Natural killer cell treated with Interleukin-12 subunit alpha and Interleukin-12 subunit beta and Interleukin-15 and Interleukin-18, amount 100 ng/mL, for 72 hours (primary cell): ENCODE results near the gene SPESP1. TPM values are rescaled to one million over a fixed set of nuclear protein-coding genes. Genes with fewer than 3 reads are reported as not detected.

Experiments
- ATAC-seq, 2 donors: fragments of 150-1000 bp; cut with Tn5 transposase in 1 of 2; sonication (Bioruptor Pico), chemical (Tn5 transposase) in 1 of 2; 2 replicates each; pipeline ENCODE4 v1.10.0; 2021
- DNase-seq: peaks from one replicate; pipeline ENCODE4 v3.0.0; 2022; ENCODE audit warnings: low spot score
- H3K27ac Mint-ChIP-seq, 2 donors: 1 replicate in 1 of 2; 2 replicates in 1 of 2; pipeline ENCODE4 v1.8.0; 2022; ENCODE audit warnings: mixed read lengths in 2 of 2, mild to moderate bottlenecking in 1 of 2, moderate library complexity in 1 of 2
- H3K27me3 Mint-ChIP-seq, 2 donors: 1 replicate in 1 of 2; 2 replicates in 1 of 2; pipeline ENCODE4 v1.8.0; 2022; ENCODE audit warnings: mixed read lengths in 2 of 2
- H3K36me3 Mint-ChIP-seq: one replicate; pipeline ENCODE4 v1.8.0; 2022; ENCODE audit warnings: mixed read lengths
- H3K4me1 Mint-ChIP-seq, 2 donors: 1 replicate in 1 of 2; 2 replicates in 1 of 2; pipeline ENCODE4 v1.8.0; 2022; ENCODE audit warnings: low read depth in 2 of 2, mixed read lengths in 2 of 2, mild to moderate bottlenecking in 1 of 2
- H3K4me3 Mint-ChIP-seq: one replicate; pipeline ENCODE4 v1.8.0; 2022; ENCODE audit warnings: mixed read lengths
- H3K9me3 Mint-ChIP-seq: 2 replicates; pipeline ENCODE4 v1.8.0; 2022; ENCODE audit warnings: mixed read lengths
- total RNA-seq, 2 donors: library from RNA; stranded (reverse); gene quantifications; one replicate each; pipeline ENCODE4 v1.2.3, GENCODE V29; 2022

Gene SPESP1
- total RNA-seq: under 1 TPM in 1 of 2 donors, not detected in 1; 0.50 TPM

DNA sequence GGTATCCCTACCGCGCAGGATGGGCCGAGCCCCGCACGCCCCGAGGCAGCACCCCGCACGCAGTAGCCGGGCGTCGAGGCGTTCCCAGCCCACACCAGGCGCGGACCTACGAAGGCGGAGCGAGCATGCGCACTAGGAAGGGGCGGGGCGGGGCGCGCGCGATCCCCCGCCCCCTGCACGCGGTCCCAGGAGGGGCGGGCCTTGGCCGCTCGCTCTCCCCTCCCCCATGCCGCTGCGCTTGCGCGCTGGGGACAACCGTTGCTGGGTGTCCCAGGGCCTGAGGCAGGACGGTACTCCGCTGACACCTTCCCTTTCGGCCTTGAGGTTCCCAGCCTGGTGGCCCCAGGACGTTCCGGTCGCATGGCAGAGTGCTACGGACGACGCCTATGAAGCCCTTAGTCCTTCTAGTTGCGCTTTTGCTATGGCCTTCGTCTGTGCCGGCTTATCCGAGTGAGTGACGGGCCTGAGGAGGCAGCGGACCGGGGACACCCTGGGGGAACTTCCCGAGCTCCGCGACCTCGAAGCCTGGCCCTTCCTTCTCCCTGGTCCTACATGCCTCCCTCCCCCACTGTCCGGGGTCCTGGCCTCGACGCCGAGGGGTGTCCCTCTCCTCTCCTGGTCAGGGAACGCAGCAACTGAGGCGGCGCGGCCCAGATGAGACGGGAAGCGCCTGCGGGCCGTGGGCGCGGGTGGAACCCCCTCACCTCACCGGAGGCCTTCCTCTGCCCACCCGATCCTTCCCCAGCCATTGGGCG, at the start of gene SPESP1:
Gene SPESP1 (plus strand): TSS at position 258 of the 755 bp plus-strand sequence. CDS start 129 bp downstream, at position 387.
- Mint-ChIP-seq H3K9me3 (no peaks in the 10 kb centered on the region), H3K27me3 (peaks cover 10 to 12% of the 10 kb centered on the region in 2 donors), H3K36me3 (no peaks in the 10 kb centered on the region), H3K4me1 (no peaks in the 10 kb centered on the region), H3K4me3 (no peak within 1 kb of the TSS), H3K27ac (no peak within 1 kb of the TSS)
- ATAC-seq (peak; percentile 51 to 87), DNase-seq (no peak)

DNA sequence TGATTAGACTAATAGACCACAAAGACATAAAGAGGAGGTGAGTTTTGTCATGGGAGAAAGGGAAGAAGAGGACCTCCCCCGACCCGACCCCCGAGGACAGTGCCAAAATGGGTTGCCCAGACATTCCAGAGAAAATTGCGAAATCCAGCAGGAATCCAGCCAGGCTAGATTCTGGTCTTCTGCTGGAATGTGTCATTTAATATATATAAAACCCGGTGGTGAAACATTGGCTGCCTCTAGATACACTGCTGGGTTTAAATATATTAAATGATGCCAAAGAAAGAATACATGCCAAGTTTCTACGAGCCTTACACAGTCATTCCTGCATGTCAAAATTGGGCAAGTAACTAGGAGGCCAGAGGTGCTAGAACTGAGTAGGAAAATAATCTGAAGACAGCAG, 45.3 kb upstream of the SPESP1 start:
- H3K27ac Mint-ChIP-seq: no peak overlapping the region
- peaks cover 0 to 6% of the 10 kb centered on the region in 2 donors for H3K4me1 Mint-ChIP-seq
- DNase-seq (no peak), ATAC-seq (no peak)
- H3K36me3 Mint-ChIP-seq: no peaks in the 10 kb centered on the region
- H3K9me3 Mint-ChIP-seq: no peaks in the 10 kb centered on the region
- no peak overlapping the region for H3K4me3 Mint-ChIP-seq
- H3K27me3 Mint-ChIP-seq: peaks cover 9 to 12% of the 10 kb centered on the region in 2 donors

DNA sequence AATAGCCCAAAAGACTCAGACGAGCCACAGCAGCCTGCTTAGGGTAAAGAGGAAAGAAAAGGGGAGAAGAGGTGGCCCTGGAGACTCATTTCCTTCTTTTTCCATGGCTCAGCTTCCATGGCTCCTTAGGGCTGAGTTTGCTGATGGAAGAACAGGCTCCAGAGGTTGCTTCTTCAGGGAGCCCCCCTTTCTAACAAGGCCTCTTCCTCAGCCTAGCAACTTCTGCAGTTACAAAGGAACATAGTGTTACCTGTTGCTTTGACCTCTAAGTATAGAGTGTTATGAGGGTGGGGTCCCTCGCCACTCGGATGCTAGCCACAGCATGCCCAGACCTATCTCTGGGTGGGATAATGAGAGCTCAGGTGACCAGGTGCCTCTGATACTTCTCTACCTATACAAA, 43.2 kb upstream of the SPESP1 start:
- H3K4me3 Mint-ChIP-seq: no peak overlapping the region
- H3K36me3 Mint-ChIP-seq: no peaks in the 10 kb centered on the region
- H3K4me1 Mint-ChIP-seq: peaks cover 0 to 6% of the 10 kb centered on the region in 2 donors
- DNase-seq (no peak), ATAC-seq (no peak)
- no peaks in the 10 kb centered on the region for H3K9me3 Mint-ChIP-seq
- peaks cover 16 to 17% of the 10 kb centered on the region in 2 donors for H3K27me3 Mint-ChIP-seq
- no peak overlapping the region for H3K27ac Mint-ChIP-seq

DNA sequence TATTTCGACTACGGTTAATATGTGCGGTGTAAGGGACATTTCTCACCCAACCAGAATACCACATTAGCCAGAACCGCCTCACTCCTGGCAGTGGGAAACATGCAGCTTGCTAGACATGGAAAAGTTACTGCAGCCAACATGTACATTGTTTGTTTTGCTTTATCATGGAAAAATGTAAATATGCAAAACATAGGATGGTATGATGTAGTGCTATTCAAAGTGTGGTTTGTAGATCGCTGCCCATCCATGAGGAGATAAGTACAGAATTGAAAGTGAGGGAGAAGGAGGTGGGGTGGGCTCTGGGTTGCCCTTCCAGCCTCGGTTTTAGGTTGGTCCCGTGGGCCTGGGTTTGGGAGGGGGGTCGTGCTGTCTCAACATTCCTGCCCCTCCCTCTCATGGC, 42.5 kb upstream of the SPESP1 start:
- DNase-seq (no peak), ATAC-seq (no peak)
- Mint-ChIP-seq H3K4me1 (peaks cover 0 to 6% of the 10 kb centered on the region in 2 donors), H3K9me3 (no peaks in the 10 kb centered on the region), H3K27me3 (peaks cover 16 to 23% of the 10 kb centered on the region in 2 donors), H3K27ac (no peak overlapping the region), H3K4me3 (no peak overlapping the region), H3K36me3 (no peaks in the 10 kb centered on the region)

DNA sequence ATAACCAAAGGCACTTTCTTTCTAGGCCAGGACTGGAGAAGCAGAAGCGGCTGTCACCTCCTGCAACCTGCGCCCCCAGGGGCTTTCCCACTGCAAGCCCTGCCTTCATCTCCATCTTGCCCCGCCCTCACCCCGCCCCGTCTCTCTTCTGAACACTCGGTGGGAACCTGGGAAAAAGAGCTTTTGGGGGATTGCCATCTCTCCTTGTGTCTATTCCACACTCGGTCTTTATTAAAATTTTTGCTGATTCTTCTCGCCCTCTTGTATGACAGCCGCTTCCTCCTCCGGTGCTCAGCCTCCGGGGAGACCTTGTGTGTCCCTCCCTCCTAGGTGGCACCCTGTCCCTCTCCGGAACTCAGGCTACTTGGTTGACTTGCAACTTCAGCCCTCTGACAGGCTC, 41.9 kb upstream of the SPESP1 start:
- no peak overlapping the region for H3K4me3 Mint-ChIP-seq
- peak; percentile 41 to 48 for ATAC-seq
- DNase-seq: no peak
- peaks cover 0 to 6% of the 10 kb centered on the region in 2 donors for H3K4me1 Mint-ChIP-seq
- no peak overlapping the region for H3K27ac Mint-ChIP-seq
- H3K27me3 Mint-ChIP-seq: peaks cover 18 to 27% of the 10 kb centered on the region in 2 donors
- H3K36me3 Mint-ChIP-seq: no peaks in the 10 kb centered on the region
- H3K9me3 Mint-ChIP-seq: no peaks in the 10 kb centered on the region

DNA sequence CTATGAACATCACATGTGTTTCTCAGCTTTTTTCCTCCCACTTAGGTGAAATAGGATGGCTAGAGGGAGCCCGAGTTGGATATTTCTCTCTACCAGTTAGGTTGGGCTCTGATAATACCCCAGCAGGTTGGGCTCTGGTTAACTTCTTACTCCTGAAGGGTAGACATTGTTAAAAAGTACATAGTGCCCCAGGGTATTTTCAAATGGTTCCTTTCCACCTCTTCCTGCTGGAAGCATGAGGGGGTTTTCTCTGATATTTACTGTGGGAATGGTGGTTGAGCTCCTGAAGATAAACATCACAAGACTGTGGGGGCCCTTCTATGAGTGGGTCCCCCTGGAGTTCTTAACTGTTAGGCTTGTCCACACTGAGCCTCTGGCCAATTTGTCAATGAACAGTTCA, 36.1 kb upstream of the SPESP1 start:
- Mint-ChIP-seq H3K9me3 (no peaks in the 10 kb centered on the region), H3K27ac (no peak overlapping the region)

DNA sequence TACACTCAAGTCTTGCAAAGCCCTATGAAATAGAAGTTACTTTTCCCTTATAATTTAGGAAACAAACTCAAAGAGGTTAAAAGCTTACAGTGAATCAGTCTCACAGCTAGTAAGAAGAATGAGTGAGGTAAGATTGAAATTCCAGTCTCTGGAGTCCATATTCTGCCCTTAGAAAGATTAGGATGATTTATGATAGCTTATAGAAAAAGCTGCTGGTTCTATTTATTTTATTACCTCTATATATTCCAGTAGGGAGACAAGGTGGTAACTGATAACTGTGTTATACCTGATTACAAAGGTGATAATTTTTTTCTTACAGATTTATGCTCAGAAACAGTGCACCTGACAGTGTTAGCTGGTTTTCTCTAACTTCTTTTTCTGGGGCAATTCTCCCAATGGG, 34.1 kb upstream of the SPESP1 start:
- no peak overlapping the region for H3K4me3 Mint-ChIP-seq
- H3K27me3 Mint-ChIP-seq: peaks cover 16 to 36% of the 10 kb centered on the region in 2 donors
- no peaks in the 10 kb centered on the region for H3K4me1 Mint-ChIP-seq
- ATAC-seq (no peak), DNase-seq (no peak)
- no peak overlapping the region for H3K27ac Mint-ChIP-seq
- no peaks in the 10 kb centered on the region for H3K36me3 Mint-ChIP-seq
- no peaks in the 10 kb centered on the region for H3K9me3 Mint-ChIP-seq

More for the DNA sequence above, 36.1 kb upstream of the SPESP1 start:
- H3K27me3 Mint-ChIP-seq: peaks cover 14 to 27% of the 10 kb centered on the region in 2 donors
- H3K4me3 Mint-ChIP-seq: no peak overlapping the region
- no peaks in the 10 kb centered on the region for H3K36me3 Mint-ChIP-seq
- H3K4me1 Mint-ChIP-seq: no peaks in the 10 kb centered on the region
- no peak for ATAC-seq
- no peak for DNase-seq

DNA sequence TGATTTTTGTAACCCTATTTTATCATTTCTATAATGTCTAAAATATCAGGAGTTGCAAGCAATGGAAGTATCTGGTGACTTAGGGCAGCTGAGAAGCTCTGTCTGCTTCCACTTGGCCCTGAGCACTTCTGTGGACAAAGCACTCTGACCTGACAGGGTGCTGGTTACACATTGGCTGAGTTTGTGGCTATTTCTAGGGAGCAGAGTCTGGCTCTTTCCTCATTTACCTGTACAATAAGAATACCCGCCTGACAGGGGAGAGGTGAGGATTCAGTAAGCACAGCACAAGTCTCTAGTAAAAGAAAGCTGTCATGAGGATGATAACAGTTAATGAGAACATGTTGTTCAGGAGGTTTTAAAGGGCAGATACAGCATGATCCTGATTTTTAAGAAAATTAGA, 33.3 kb upstream of the SPESP1 start:
- Mint-ChIP-seq H3K27ac (no peak overlapping the region), H3K27me3 (peaks cover 14 to 38% of the 10 kb centered on the region in 2 donors), H3K4me1 (no peaks in the 10 kb centered on the region), H3K9me3 (no peaks in the 10 kb centered on the region), H3K36me3 (no peaks in the 10 kb centered on the region), H3K4me3 (no peak overlapping the region)
- DNase-seq: no peak
- no peak for ATAC-seq

DNA sequence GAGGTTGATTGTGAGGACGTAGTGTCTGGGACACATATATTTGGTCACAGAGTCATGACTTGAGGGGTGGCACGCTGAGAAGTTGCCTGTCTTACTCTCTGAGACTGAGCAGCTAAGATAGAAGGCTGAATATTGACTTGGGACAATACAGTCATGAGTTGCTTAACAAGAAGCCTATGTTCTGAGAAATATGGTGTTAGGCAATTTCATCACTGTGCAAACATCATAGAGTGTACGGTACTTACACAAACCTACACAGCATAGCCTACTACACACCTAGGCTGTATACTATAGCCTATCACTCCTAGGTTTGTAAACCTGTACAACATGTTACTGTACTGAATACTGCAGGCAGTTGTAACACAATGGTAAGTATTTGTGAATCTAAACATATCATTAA, 30.3 kb upstream of the SPESP1 start:
- no peak for ATAC-seq
- H3K4me3 Mint-ChIP-seq: no peak overlapping the region
- H3K27me3 Mint-ChIP-seq: peaks cover 17 to 33% of the 10 kb centered on the region in 2 donors
- H3K36me3 Mint-ChIP-seq: no peaks in the 10 kb centered on the region
- H3K9me3 Mint-ChIP-seq: no peaks in the 10 kb centered on the region
- no peak for DNase-seq
- H3K4me1 Mint-ChIP-seq: no peaks in the 10 kb centered on the region
- no peak overlapping the region for H3K27ac Mint-ChIP-seq

DNA sequence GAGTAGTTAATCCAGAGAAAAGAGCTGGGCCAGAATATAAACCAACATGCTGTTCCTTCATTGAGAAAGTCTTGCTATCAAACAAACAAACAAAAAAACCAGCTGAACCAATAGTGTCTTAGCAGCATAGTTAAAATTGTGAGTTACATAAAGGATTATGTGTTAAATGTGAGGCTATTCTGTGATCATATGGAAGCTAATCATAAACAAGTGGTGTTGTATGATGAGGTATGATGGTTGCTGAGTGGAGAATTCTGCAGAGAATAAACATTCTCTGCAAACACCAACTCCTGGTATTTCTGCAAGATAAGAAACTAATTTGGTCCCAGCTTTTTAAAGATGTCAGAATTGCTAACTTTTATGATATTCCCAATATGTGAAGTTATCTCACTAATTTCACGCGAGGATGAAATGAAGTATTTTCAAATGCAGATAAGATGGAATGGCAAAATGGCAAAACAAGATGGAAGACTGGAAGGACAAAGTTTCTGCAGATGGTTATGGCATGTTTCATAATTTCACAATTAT, 22.9 kb upstream of the SPESP1 start:
- no peak for DNase-seq
- H3K27me3 Mint-ChIP-seq: peaks cover 34 to 44% of the 10 kb centered on the region in 2 donors
- H3K4me1 Mint-ChIP-seq: no peaks in the 10 kb centered on the region
- ATAC-seq: no peak
- H3K9me3 Mint-ChIP-seq: no peaks in the 10 kb centered on the region
- H3K27ac Mint-ChIP-seq: no peak overlapping the region
- H3K36me3 Mint-ChIP-seq: no peaks in the 10 kb centered on the region
- H3K4me3 Mint-ChIP-seq: no peak overlapping the region

DNA sequence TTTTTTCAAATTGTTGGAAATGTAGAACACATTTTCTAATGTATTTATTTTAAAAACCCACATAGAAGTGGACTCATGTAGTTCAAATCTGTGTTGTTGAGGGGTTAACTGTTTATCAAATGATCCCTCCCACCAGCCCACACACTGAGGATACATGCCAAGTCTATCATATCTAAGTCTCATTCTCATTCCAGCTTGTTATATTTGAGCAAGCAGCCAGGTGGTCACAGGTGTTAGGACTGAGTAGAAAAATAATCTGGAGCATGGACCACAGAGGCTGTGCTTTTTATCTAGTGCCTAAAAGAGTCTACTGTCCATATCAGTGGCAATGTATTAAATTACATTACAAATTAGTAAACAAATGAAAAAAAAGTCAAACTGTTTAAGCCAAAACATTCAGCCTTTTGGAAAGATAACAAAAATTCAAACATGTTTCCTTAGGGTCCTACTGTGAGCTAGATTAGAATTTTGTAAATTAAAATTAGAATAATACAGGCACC, 20.7 kb upstream of the SPESP1 start:
- Mint-ChIP-seq H3K4me1 (no peaks in the 10 kb centered on the region), H3K27ac (no peak overlapping the region), H3K4me3 (no peak overlapping the region), H3K9me3 (no peaks in the 10 kb centered on the region), H3K27me3 (peaks cover 24 to 38% of the 10 kb centered on the region in 2 donors), H3K36me3 (no peaks in the 10 kb centered on the region)
- DNase-seq: no peak
- no peak for ATAC-seq

DNA sequence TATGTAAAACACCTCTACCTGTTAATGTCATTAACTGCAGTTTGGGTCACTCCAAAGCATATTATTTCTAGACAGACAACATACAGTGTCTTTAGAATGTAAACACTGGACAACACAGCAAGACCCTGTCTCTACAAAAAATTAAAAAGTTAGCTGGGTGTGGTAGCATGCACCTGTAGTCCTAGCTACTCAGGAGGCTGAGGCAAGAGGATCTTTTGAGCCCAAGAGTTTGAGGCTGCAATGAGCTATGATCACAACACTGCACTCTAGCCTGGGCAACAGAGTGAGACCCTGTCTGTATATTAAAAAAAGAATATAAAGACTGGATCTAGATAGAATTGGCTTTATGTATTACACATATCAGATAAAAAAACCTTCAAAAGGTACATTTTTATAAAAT, 20.0 kb upstream of the SPESP1 start:
- Mint-ChIP-seq H3K36me3 (no peaks in the 10 kb centered on the region), H3K4me1 (no peaks in the 10 kb centered on the region), H3K27ac (no peak overlapping the region), H3K4me3 (no peak overlapping the region), H3K27me3 (peaks cover 26 to 37% of the 10 kb centered on the region in 2 donors), H3K9me3 (no peaks in the 10 kb centered on the region)
- DNase-seq (no peak), ATAC-seq (no peak)

DNA sequence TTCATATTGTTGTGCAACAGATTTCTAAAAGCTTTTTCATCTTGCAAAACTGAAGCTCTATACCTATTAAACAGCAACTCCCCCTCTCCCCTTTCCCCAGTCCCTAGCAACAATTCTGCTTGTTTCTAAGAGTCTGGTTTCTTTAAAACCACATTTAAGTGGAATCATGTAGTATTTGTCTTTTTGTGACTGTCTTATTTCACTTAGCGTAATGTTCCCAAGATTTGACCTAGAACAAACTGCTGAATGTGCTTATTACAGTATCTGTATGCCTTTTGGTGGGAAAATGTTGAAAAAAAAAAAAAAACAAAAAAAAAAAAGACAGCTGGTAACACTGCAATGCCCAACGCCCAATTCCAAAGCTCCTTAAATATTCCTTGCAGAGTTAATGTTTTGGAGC, 19.5 kb upstream of the SPESP1 start:
- no peaks in the 10 kb centered on the region for H3K9me3 Mint-ChIP-seq
- no peak for DNase-seq
- H3K27me3 Mint-ChIP-seq: peaks cover 28 to 41% of the 10 kb centered on the region in 2 donors
- no peak overlapping the region for H3K4me3 Mint-ChIP-seq
- ATAC-seq: no peak
- H3K27ac Mint-ChIP-seq: no peak overlapping the region
- H3K4me1 Mint-ChIP-seq: no peaks in the 10 kb centered on the region
- H3K36me3 Mint-ChIP-seq: peaks cover under 1% of the 10 kb centered on the region

DNA sequence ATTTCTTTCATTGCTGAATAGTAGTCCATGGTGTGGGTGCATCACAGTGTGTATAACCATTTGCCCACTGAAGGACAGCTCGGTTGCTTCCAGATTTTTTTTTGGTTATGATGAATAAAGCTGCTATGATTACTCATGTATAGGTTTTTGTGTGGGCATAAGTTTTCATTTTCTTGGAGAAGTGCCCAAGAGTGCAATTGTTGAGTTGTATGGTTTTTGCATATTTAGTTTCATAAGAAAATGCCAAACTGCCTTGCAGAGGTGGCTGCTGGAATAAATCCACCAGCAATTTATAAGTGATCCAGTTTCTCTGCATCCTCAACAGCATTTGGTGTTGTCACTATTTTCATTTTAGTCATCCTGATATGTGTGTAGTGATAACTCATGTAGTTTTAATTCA, 8.4 kb upstream of the SPESP1 start:
- Mint-ChIP-seq H3K27me3 (peaks cover 18 to 34% of the 10 kb centered on the region in 2 donors), H3K4me1 (no peaks in the 10 kb centered on the region), H3K27ac (no peak overlapping the region), H3K4me3 (no peak overlapping the region), H3K9me3 (no peaks in the 10 kb centered on the region), H3K36me3 (no peaks in the 10 kb centered on the region)
- ATAC-seq (no peak), DNase-seq (no peak)
